H1 (cell line): Measurements from ENCODE around the gene HAS3. TPM values are rescaled to one million over a fixed set of nuclear protein-coding genes. Genes with fewer than 3 reads are reported as not detected.

Source experiments
- ATF2 ChIP-seq: IDR thresholded peaks from 2 replicates; pipeline ENCODE4 v1.6.1; 2012; ENCODE audit warnings: low read length, inconsistent platforms
- BACH1 ChIP-seq: IDR thresholded peaks from 2 replicates; pipeline ENCODE4 v1.6.1; 2012; ENCODE audit warnings: low read length, improper control_type of control experiment
- CBX5 ChIP-seq: fragments of 300-800, 300-1000 bp; sonication (generic); IDR thresholded peaks from 2 replicates; pipeline ENCODE4 v1.7.1; 2016; ENCODE audit warnings: antibody characterized with exemption, low read length, low read depth
- E2F6 ChIP-seq: IDR thresholded peaks from 2 replicates; pipeline ENCODE4 v1.6.1; 2012; ENCODE audit warnings: inconsistent platforms
- FOSL1 ChIP-seq: IDR thresholded peaks from 2 replicates; pipeline ENCODE4 v1.6.1; 2011; ENCODE audit warnings: mild to moderate bottlenecking, low read depth, low read length, moderate library complexity; ENCODE audit not compliant: insufficient read depth
- GABPA ChIP-seq: IDR thresholded peaks from 2 replicates; pipeline ENCODE4 v1.6.1; 2011; ENCODE audit warnings: mild to moderate bottlenecking, low read length, moderate library complexity, borderline replicate concordance; ENCODE audit not compliant: insufficient read depth
- KDM5A ChIP-seq: fragments of 200-600 bp; IDR thresholded peaks from 2 replicates; pipeline ENCODE4 v1.7.1; 2012; ENCODE audit warnings: mild to moderate bottlenecking, low read length, inconsistent platforms, mixed read lengths
- MAFK ChIP-seq: IDR thresholded peaks from 2 replicates; pipeline ENCODE4 v1.6.1; 2012; ENCODE audit warnings: low read depth, mild to moderate bottlenecking, improper control_type of control experiment, low read length
- NANOG ChIP-seq: IDR thresholded peaks from 2 replicates; pipeline ENCODE4 v1.6.1; 2011; ENCODE audit warnings: low read length, low read depth, mild to moderate bottlenecking, inconsistent platforms; ENCODE audit not compliant: insufficient read depth, poor library complexity, severe bottlenecking
- RXRA ChIP-seq: IDR thresholded peaks from 2 replicates; pipeline ENCODE4 v1.6.1; 2011; ENCODE audit warnings: low read depth, mild to moderate bottlenecking, low read length, moderate library complexity; ENCODE audit not compliant: insufficient read depth
- SAP30 ChIP-seq: fragments of 300-600 bp; sonication (generic); IDR thresholded peaks from 2 replicates; pipeline ENCODE4 v1.7.1; 2012; ENCODE audit warnings: low read length, moderate library complexity, mild to moderate bottlenecking, inconsistent platforms; ENCODE audit not compliant: insufficient read depth, insufficient replicate concordance
- SIN3A ChIP-seq, 2 experiments: IDR thresholded peaks in 1 of 2; conservative IDR thresholded peaks in 1 of 2; 2 replicates each; pipeline ENCODE4 v1.6.1; 2011 to 2012; ENCODE audit warnings: low read length in 2 of 2, improper control_type of control experiment in 1 of 2, low read depth in 1 of 2, mild to moderate bottlenecking in 1 of 2
- SIRT6 ChIP-seq: IDR thresholded peaks from one replicate; pipeline ENCODE4 v1.7.1; 2012; ENCODE audit warnings: low read length, inconsistent platforms
- SIX5 ChIP-seq: IDR thresholded peaks from 2 replicates; pipeline ENCODE4 v1.6.1; 2011; ENCODE audit warnings: mild to moderate bottlenecking, low read depth, low read length
- SRF ChIP-seq: IDR thresholded peaks from 2 replicates; pipeline ENCODE4 v1.6.1; 2011; ENCODE audit warnings: mild to moderate bottlenecking, low read depth, low read length, moderate library complexity
- TAF1 ChIP-seq: IDR thresholded peaks from 2 replicates; pipeline ENCODE4 v1.6.1; 2011; ENCODE audit warnings: mild to moderate bottlenecking, low read depth, low read length
- TEAD4 ChIP-seq: IDR thresholded peaks from 2 replicates; pipeline ENCODE4 v1.6.1; 2012; ENCODE audit warnings: low read depth, low read length, inconsistent platforms, mixed read lengths
- USF2 ChIP-seq: IDR thresholded peaks from 2 replicates; pipeline ENCODE4 v1.6.1; 2011; ENCODE audit warnings: low read length, improper control_type of control experiment
- YY1 ChIP-seq: IDR thresholded peaks from 2 replicates; pipeline ENCODE4 v1.6.1; 2011; ENCODE audit warnings: low read depth, mild to moderate bottlenecking, low read length
- polyA plus RNA-seq, 7 experiments: library from polyadenylated mRNA; depleted of rRNA in 3 of 7; stranded (reverse) in 5 of 7; unstranded in 2 of 7; fragments of >200 nt in 5 of 7; fragments of 200-250 nt in 2 of 7; gene quantifications; 1 replicate in 5 of 7; 2 replicates in 1 of 7; 4 replicates in 1 of 7; pipeline versions ENCODE4 v1.2.1 to v1.2.3, GENCODE V29; 2011 to 2013; ENCODE audit warnings: missing spikeins in 2 of 7, mixed read lengths in 2 of 7
- total RNA-seq: library from RNA; stranded (reverse); fragmentation: NEBNext Ultra II Directional; extraction: Animal tissue kit (Norgen Biotek cat#: 25700); gene quantifications from 2 replicates; pipeline ENCODE4 v1.2.1, GENCODE V29; 2021

Gene HAS3
- total and polyA plus RNA-seq, 2 of the 8 experiments (the other 6 are each of a cell fraction or from before 2014, with no cell fraction given), result 32.1 to 69.6 TPM

- TF ChIP-seq ATF2, result 0 out of 2 replicates have a peak, but pooled peaks have one; percentile 7
- no peak for TF ChIP-seq MAFK
- TF ChIP-seq USF2, result no peak
- no peak for TF ChIP-seq SRF
- TF ChIP-seq YY1, result no peak
- TF ChIP-seq TAF1, result peak; percentile 72
- peak; percentile 88 for TF ChIP-seq SAP30
- no peak for TF ChIP-seq GABPA
- TF ChIP-seq E2F6, result 0 out of 2 replicates have a peak, but pooled peaks have one; percentile 49
- no peak for TF ChIP-seq KDM5A
- TF ChIP-seq TEAD4, result peak; percentile 46; the same call in 1 of the 2 replicates
- TF ChIP-seq SIN3A (conservative IDR thresholded peaks at IDR 0.05 in 1 of 2, IDR thresholded peaks at IDR 0.05 in 1 of 2; ENCODE audit: low read depth in 1 of 2, low read length in 2 of 2), result peak; percentile 95 to 97
- 0 out of 2 replicates have a peak, but pooled peaks have one; percentile 38 for TF ChIP-seq BACH1
- no peak for TF ChIP-seq SIX5
- TF ChIP-seq RXRA, result no peak
- no peak for TF ChIP-seq CBX5
- peak; percentile 79 for TF ChIP-seq NANOG
- TF ChIP-seq FOSL1, result no peak
- no peak for TF ChIP-seq SIRT6
Measured at GRCh38 chr16:69105501-69106361, at the start of gene HAS3 (continued).
